PFSK-1 (cell line): ENCODE measurements around the gene C11orf21.

Experiments
- FOXP2 ChIP-seq: optimal IDR thresholded peaks from 2 replicates; pipeline ENCODE3; 2011; ENCODE audit warnings: borderline replicate concordance, control low read depth, inconsistent platforms; ENCODE audit not compliant: insufficient read depth; ENCODE audit errors: extremely low read length, extremely low read depth
- POLR2AphosphoS5 ChIP-seq: IDR thresholded peaks from 2 replicates; pipeline ENCODE4 v1.6.1; 2012; ENCODE audit warnings: low read depth, mild to moderate bottlenecking, control low read depth, low read length, moderate library complexity
- SIN3A ChIP-seq: IDR thresholded peaks from 2 replicates; pipeline ENCODE4 v1.6.1; 2012; ENCODE audit warnings: mild to moderate bottlenecking, low read length, moderate library complexity, borderline replicate concordance; ENCODE audit not compliant: insufficient read depth
- TAF1 ChIP-seq: IDR thresholded peaks from 2 replicates; pipeline ENCODE4 v1.6.1; 2012; ENCODE audit warnings: low read length, control low read depth, borderline replicate concordance; ENCODE audit not compliant: insufficient read depth
- TF ChIP-seq, protein P1 (sequence below), 2 experiments: IDR thresholded peaks; 2 replicates each; pipeline versions ENCODE4 v1.6.1 to v1.8.0; 2011 to 2012; ENCODE audit warnings: low read depth in 2 of 2, low read length in 2 of 2, control low read depth in 1 of 2, inconsistent platforms in 1 of 2, mild to moderate bottlenecking in 1 of 2, moderate library complexity in 1 of 2; ENCODE audit not compliant: insufficient read depth in 1 of 2

The C11orf21 gene

DNA sequence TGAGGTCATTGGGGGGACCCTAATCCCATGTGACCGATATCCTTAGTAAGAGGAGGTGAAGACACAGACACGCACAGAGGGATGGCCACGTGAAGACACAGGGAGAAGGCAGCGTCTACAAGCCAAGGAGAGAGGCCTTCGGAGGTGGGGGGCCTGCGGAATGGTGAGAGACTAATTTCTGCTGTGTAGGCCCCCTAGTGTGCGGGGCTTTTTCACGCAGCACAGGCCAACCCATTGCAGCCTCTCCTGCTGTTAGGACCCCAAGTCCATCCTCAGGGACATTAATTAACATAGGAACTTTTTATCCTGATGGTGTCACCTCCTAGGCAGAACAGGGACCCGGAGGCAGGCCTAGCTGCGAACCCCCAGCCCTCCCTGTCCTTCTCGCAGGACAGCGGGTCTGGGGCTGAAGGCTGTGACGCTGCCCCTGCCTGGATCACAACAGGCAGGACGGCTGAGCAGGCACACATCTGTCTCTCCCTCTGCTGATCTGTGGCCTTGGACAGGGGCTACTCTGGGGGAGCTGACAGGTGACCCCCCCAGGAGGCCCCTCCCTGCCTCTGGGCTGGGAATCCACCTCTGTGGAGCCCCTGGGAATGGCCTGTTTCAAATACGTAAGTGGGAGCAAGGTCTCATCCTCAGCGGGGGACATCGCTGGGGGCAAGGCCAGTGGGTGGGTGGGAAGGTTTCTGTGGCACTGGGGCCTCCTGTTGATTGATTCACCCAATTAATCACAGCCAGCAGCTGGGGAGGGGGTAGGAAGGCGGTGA, 39.2 kb downstream of the C11orf21 start:
- TF ChIP-seq, protein P1, sequence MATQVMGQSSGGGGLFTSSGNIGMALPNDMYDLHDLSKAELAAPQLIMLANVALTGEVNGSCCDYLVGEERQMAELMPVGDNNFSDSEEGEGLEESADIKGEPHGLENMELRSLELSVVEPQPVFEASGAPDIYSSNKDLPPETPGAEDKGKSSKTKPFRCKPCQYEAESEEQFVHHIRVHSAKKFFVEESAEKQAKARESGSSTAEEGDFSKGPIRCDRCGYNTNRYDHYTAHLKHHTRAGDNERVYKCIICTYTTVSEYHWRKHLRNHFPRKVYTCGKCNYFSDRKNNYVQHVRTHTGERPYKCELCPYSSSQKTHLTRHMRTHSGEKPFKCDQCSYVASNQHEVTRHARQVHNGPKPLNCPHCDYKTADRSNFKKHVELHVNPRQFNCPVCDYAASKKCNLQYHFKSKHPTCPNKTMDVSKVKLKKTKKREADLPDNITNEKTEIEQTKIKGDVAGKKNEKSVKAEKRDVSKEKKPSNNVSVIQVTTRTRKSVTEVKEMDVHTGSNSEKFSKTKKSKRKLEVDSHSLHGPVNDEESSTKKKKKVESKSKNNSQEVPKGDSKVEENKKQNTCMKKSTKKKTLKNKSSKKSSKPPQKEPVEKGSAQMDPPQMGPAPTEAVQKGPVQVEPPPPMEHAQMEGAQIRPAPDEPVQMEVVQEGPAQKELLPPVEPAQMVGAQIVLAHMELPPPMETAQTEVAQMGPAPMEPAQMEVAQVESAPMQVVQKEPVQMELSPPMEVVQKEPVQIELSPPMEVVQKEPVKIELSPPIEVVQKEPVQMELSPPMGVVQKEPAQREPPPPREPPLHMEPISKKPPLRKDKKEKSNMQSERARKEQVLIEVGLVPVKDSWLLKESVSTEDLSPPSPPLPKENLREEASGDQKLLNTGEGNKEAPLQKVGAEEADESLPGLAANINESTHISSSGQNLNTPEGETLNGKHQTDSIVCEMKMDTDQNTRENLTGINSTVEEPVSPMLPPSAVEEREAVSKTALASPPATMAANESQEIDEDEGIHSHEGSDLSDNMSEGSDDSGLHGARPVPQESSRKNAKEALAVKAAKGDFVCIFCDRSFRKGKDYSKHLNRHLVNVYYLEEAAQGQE (IDR thresholded peaks at IDR 0.05; ENCODE audit: insufficient read depth in 1 of 2, low read depth in 2 of 2, low read length in 2 of 2) = no peak
- TF ChIP-seq FOXP2 (no peak), TAF1 (no peak), SIN3A (no peak), POLR2AphosphoS5 (no peak)

DNA sequence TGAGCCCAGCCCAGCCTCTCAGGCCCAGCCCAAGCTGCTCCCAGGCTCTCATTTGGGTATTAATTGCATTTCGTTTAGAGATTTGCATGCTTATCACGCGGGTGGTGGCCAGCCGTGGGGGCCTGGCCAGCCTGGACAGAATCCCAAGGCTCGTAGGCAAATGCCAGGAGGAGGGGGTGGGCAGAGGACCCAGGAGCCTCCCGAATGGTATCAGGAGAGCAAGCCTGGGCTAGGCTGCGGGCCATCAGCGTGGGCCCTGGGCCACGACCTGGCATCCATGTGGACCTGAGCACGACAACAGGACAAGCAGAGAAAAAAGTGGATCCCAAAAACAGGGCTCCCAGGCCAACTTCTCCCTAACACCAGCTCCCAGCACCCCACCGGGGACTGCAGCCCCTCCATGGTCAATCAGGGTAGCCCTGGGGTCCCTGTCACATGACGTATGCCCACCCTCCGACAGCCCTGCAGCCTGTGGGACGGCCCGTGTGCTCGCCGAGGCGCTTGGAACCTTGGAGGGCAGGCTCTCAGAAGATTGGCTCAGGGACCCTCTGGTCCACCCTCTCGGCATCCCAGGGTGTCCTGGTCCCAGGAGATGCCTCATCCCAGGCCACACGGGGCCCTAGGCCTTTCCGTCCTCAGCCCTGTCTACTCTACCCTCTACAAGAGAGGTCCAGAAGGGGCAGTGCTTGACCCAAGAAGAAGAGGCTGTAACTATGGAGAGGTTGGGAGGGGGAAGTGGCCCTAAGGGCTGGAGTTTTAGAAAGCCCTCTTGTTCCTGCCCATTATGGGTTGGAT, 40.1 kb downstream of the C11orf21 start:
- TF ChIP-seq TAF1 = no peak
- TF ChIP-seq SIN3A = no peak
- TF ChIP-seq, protein P1 (IDR thresholded peaks at IDR 0.05; ENCODE audit: insufficient read depth in 1 of 2, low read depth in 2 of 2, low read length in 2 of 2) = no peak
- TF ChIP-seq POLR2AphosphoS5 = no peak
- TF ChIP-seq FOXP2 = no peak

DNA sequence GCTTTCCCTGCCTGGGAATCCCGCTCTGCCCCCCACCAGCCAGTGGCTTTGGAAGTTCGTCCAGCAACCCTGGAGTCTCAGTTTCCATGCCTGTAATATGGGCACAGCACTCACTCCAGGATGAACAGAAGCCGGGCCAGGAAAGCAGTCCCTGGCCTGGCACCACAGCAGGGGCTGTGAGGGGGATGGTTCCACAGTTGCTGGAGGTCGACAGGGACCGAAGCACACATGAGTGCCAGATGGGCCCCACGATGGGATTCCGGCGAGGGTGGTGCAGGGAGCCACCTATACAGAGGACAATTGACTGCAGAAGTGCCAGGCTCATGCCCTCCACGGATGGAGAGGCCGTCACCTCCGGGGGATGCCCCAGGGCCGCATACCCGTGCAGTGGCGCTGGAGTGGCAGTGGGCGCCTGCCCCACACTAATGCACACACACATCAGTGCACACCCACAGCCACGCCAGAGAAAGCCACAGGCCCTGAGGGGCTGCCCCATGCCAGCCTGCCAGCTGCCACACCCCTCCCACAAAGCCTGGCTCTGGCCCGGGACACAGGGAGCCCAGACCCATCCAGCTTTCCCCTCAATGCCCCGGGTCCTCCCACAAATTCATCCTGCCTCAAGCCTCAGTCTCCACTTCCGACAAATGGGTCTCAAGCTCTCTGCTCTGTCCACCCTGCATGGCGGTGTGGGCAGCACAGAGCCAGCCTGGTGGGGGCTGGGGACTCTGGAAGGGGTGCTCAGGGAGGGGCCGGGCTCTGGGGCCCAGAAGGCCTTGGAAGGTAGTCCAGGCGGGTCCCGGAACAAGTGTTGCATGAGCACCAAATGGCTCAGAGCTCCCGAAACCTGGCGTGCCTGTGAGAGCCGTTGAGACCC, 41.0 kb downstream of the C11orf21 start:
- TF ChIP-seq TAF1 = no peak
- no peak for TF ChIP-seq FOXP2
- TF ChIP-seq, protein P1 (IDR thresholded peaks at IDR 0.05; ENCODE audit: insufficient read depth in 1 of 2, low read depth in 2 of 2, low read length in 2 of 2) = no peak
- TF ChIP-seq SIN3A = no peak
- no peak for TF ChIP-seq POLR2AphosphoS5

DNA sequence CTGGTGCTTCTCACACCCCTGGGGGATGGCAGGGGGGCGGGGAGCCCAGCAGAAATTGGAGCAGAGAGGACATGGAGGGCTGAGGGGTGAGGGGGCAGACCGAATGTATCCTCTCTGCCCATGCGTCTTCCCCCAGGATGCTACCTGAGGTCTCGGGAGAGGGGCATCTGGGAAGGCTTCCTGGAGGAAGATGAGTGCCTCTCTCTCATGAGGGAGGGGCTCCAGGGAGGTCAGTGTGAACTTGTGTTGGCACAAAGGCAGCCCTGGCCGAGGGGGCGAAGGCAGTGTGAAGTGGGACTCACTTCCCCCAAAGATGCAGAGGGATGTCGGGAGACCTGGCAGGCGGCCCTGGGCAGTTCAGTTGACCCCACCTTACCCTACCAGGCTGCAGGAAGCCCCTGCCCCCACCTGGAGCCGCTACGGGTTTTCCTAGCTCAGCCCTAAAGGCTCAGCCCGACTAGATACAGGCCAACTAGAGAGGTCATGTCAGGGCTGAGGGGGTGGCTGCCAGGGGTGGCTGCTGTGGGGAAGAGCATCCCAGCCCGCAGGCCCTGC, 41.7 kb downstream of the C11orf21 start:
- TF ChIP-seq TAF1 = no peak
- TF ChIP-seq FOXP2 = no peak
- TF ChIP-seq POLR2AphosphoS5 = no peak
- TF ChIP-seq, protein P1 (IDR thresholded peaks at IDR 0.05; ENCODE audit: insufficient read depth in 1 of 2, low read depth in 2 of 2, low read length in 2 of 2) = no peak
- TF ChIP-seq SIN3A = no peak
